GM12878 (cell line): ENCODE data around the gene PTK7. TPM values are rescaled to one million over a fixed set of nuclear protein-coding genes. Genes with fewer than 3 reads are reported as not detected.

ENCODE experiments used
- ATAC-seq: fragments of 200-7000 bp; cut with Tn5 transposase; 3 replicates; pipeline ENCODE4 v1.9.1; 2020; ENCODE audit warnings: mild to moderate bottlenecking, moderate library complexity
- BruUV-seq: library from RNA; stranded (reverse); fragments of 400-500 nt; replicated peaks from 2 replicates; lab custom pipeline; 2021; lab: Mats Ljungman, UMichigan
- CTCF ChIA-PET: fragments of 300-600 bp; sonication (Branson Sonifier 250); formaldehyde crosslinking; extraction: SDS; loops from one replicate; lab custom pipeline; 2021; ENCODE audit warnings: inconsistent platforms; lab: Yijun Ruan, JAX
- POLR2A ChIA-PET: fragments of 350-600 bp; formaldehyde crosslinking; extraction: SDS; loops from one replicate; lab custom pipeline; 2021; ENCODE audit warnings: inconsistent platforms; lab: Charles Lee
- RAD21 ChIA-PET: fragments of 300-600 bp; sonication (Branson Sonifier 250); formaldehyde crosslinking; loops from one replicate; lab custom pipeline; 2023; ENCODE audit warnings: antibody characterized with exemption; ENCODE audit not compliant: unreplicated experiment; lab: Charles Lee
- SMC1A ChIA-PET: fragments of 300-600 bp; sonication (Branson Sonifier 250); formaldehyde crosslinking; loops from one replicate; lab custom pipeline; 2023; ENCODE audit not compliant: unreplicated experiment, uncharacterized antibody; lab: Charles Lee
- DNase-seq: peaks from one replicate; pipeline ENCODE4 v3.0.0-alpha.2; 2011; ENCODE audit warnings: low read depth, low spot score
- FAIRE-seq: peaks from 3 replicates; lab custom pipeline; 2011; peaks lifted over from hg19 to GRCh38; lab: Jason Lieb, UNC
- H2AFZ ChIP-seq: 2 replicates; pipeline ENCODE4 v1.6.0; 2011; ENCODE audit warnings: low read depth, low read length, control low read depth; ENCODE audit not compliant: control insufficient read depth
- H3K27ac ChIP-seq: 2 replicates; pipeline ENCODE4 v1.5.1; 2011; ENCODE audit warnings: control low read depth; ENCODE audit not compliant: control insufficient read depth, insufficient read depth
- H3K27me3 ChIP-seq, 2 experiments: replicated peaks in 1 of 2; 2 replicates each; pipeline versions ENCODE4 v1.6.0 to v1.6.1; 2011; ENCODE audit warnings: low read length in 1 of 2; ENCODE audit not compliant: control insufficient read depth in 2 of 2, insufficient read depth in 2 of 2
- H3K36me3 ChIP-seq, 2 experiments: 2 replicates each; pipeline ENCODE4 v1.5.1; 2011; ENCODE audit warnings: low read length in 1 of 2; ENCODE audit not compliant: control insufficient read depth in 2 of 2, insufficient read depth in 2 of 2
- H3K4me1 ChIP-seq: 2 replicates; pipeline ENCODE4 v1.6.1; 2011; ENCODE audit warnings: mild to moderate bottlenecking, low read length, moderate library complexity, mixed read lengths; ENCODE audit not compliant: control insufficient read depth, insufficient read depth
- H3K4me2 ChIP-seq: 2 replicates; pipeline ENCODE4 v1.6.0; 2011; ENCODE audit warnings: control low read depth; ENCODE audit not compliant: control insufficient read depth, insufficient read depth
- H3K4me3 ChIP-seq: fragments of 200-600 bp; sonication (generic); 2 replicates; pipeline ENCODE4 v1.5.1; 2016
- H3K79me2 ChIP-seq: 2 replicates; pipeline ENCODE4 v1.6.0; 2011; ENCODE audit warnings: low read length; ENCODE audit not compliant: control insufficient read depth, insufficient read depth
- H3K9ac ChIP-seq: 2 replicates; pipeline ENCODE4 v1.8.0; 2011; ENCODE audit warnings: low read length, control low read depth, mixed read lengths; ENCODE audit not compliant: control insufficient read depth, insufficient read depth
- H3K9me3 ChIP-seq: replicated peaks from 3 replicates; pipeline ENCODE4 v1.5.1; 2011; ENCODE audit warnings: mild to moderate bottlenecking, low read length; ENCODE audit not compliant: control insufficient read depth, insufficient read depth
- H4K20me1 ChIP-seq: 2 replicates; pipeline ENCODE4 v1.6.0; 2011; ENCODE audit not compliant: control insufficient read depth, insufficient read depth
- GABPA ChIP-seq: IDR thresholded peaks from 2 replicates; pipeline ENCODE4 v1.6.1; 2014; ENCODE audit warnings: antibody characterized with exemption, low read depth, mild to moderate bottlenecking, inconsistent platforms
- MTA3 ChIP-seq: IDR thresholded peaks from 2 replicates; pipeline ENCODE4 v1.6.1; 2012; ENCODE audit warnings: low read length, inconsistent platforms, borderline replicate concordance
- PAX5 ChIP-seq: IDR thresholded peaks from 2 replicates; pipeline ENCODE4 v1.6.1; 2011; ENCODE audit warnings: low read depth, low read length, borderline replicate concordance
- SMARCA5 ChIP-seq: fragments of 450-650 bp; IDR thresholded peaks from 2 replicates; pipeline ENCODE4 v1.6.1; 2017; ENCODE audit warnings: mild to moderate bottlenecking
- SMC3 ChIP-seq: IDR thresholded peaks from 2 replicates; pipeline ENCODE4 v1.6.1; 2011; ENCODE audit warnings: low read length, improper control_type of control experiment, borderline replicate concordance
- SUZ12 ChIP-seq: fragments of 200-600 bp; sonication (generic); IDR thresholded peaks from one replicate; pipeline ENCODE4 v1.6.1; 2018; ENCODE audit warnings: antibody characterized with exemption, mild to moderate bottlenecking; ENCODE audit not compliant: unreplicated experiment
- YY1 ChIP-seq: IDR thresholded peaks from 2 replicates; pipeline ENCODE4 v1.6.1; 2011; ENCODE audit warnings: low read depth, mild to moderate bottlenecking, low read length
- WGBS: methylation state at CpG from one replicate; pipeline ENCODE4 v1.1.6; 2016; ENCODE audit warnings: low lambda C conversion rate; ENCODE audit not compliant: insufficient replicate concordance, insufficient coverage; ENCODE audit errors: missing lambda C conversion rate; 5-methylcytosine and 5-hydroxymethylcytosine counted together
- in situ Hi-C: fragments of 300-500 bp; cut with MboI; formaldehyde crosslinking; loops from 9 replicates; pipeline ENCODE4 v1.14.3; 2018; ENCODE audit warnings: mixed read lengths
- intact Hi-C: fragments of 100-400 bp; cut with micrococcal nuclease; formaldehyde crosslinking; loops from one replicate; pipeline ENCODE4 v1.14.2; 2022; ENCODE audit not compliant: unreplicated experiment
- polyA plus RNA-seq, 11 experiments: library from polyadenylated mRNA; depleted of rRNA in 4 of 11; unstranded in 6 of 11; stranded (reverse) in 5 of 11; fragments of >200 nt; fragmentation: Nextera tagmentation in 4 of 11; fragmentation: Illumina TruSeq in 1 of 11; extraction: Ambion mirVana in 4 of 11; extraction: Trizol in 1 of 11; gene quantifications; 1 replicate in 1 of 11; 2 replicates in 10 of 11; pipeline versions ENCODE4 v1.2.1 to v1.2.3, GENCODE V29; 2011 to 2016; ENCODE audit warnings: inconsistent platforms in 2 of 11, missing spikeins in 2 of 11, low read depth in 1 of 11
- total RNA-seq, 4 experiments: library from RNA; depleted of rRNA in 3 of 4; stranded (reverse); fragments of >200 nt in 3 of 4; fragmentation: Illumina TruSeq in 1 of 4; extraction: Trizol in 1 of 4; gene quantifications; 2 replicates each; pipeline versions ENCODE4 v1.2.1 to v1.2.3, GENCODE V29; 2013 to 2021
- TF ChIP-seq, protein P1 (sequence below): IDR thresholded peaks from 2 replicates; pipeline ENCODE4 v1.6.1; 2011; ENCODE audit warnings: borderline replicate concordance, low read depth, mild to moderate bottlenecking, moderate library complexity, low read length; ENCODE audit not compliant: insufficient read depth, poor library complexity, severe bottlenecking
- TF ChIP-seq, protein P2 (sequence below): fragments of 450-650 bp; IDR thresholded peaks from 2 replicates; pipeline ENCODE4 v1.6.1; 2017; ENCODE audit warnings: antibody characterized with exemption, mild to moderate bottlenecking, moderate library complexity
- TF ChIP-seq, protein P3 (sequence below): IDR thresholded peaks from 2 replicates; pipeline ENCODE4 v1.6.1; 2012; ENCODE audit warnings: mild to moderate bottlenecking, low read depth, low read length
- TF ChIP-seq, protein P4 (sequence below): IDR thresholded peaks from 2 replicates; pipeline ENCODE4 v1.6.1; 2011; ENCODE audit warnings: mild to moderate bottlenecking, low read depth, low read length, moderate library complexity; ENCODE audit not compliant: insufficient replicate concordance
- TF ChIP-seq, protein P5 (sequence below): IDR thresholded peaks from 2 replicates; pipeline ENCODE4 v1.6.1; 2012; ENCODE audit warnings: low read depth, low read length, improper control_type of control experiment

Gene PTK7
- total and polyA plus RNA-seq, 10 of the 15 experiments (the other 5 are each of a cell fraction or from before 2014, with no cell fraction given): 0.18 to 14.4 (median 3.3) TPM; not detected in 1

DNA sequence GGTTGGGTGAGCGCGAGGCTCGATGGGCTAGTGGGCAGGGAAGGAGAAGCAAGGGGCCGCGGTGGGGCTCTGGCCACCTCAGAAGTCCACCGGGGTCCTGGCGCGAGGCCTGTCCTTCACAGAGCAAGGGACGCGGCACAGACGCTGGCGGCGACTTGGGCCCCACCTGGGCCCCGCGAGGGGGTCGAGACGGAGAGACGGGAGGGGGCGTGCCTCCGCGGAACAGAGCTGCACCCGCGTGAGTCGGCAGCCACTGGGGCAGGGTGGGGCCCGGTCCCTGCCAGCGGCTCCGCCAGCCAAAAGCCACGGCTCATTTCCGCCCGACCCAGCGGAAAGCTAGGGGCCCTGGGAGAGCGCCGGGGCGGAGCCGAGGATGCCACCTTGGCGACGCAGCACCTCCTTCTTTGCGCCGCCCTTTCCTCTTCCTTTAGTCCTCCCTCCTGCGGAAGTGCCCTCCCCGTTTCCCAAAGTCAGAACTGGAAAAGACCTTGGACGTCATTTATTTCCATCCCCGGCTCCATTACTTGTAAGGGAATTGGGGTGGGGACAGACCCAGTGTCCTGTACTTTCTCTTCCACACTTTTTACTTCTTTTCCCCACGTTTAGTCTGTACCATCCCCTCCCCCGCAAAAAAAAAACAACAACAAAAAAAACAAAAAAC lies 22.4 kb upstream of the PTK7 start, which contains the start of gene CUL7:
CUL7 (minus strand) TSS at position 307 of the 661 bp plus-strand sequence. CDS start 1,063 bp downstream, outside the sequence.
- H3K27me3 ChIP-seq: no peaks in the 10 kb centered on the region
- H2AFZ ChIP-seq: peak within 1 kb of the TSS; percentile 89
- peak; percentile 93 for FAIRE-seq
- H3K79me2 ChIP-seq: peaks cover 30% of the 10 kb centered on the region
- POLR2A ChIA-PET: interaction anchor here (0.6 to 2.9 kb wide), 14 partner anchors 16 to 1166 kb away, joined by 3 to 22 read pairs (median 4); partner anchors contain the start of genes CNPY3, KLHDC3, MEA1 and PPP2R5D
- peaks cover 14% of the 10 kb centered on the region for H3K4me1 ChIP-seq
- RAD21 ChIA-PET: interaction anchor here (0.6 to 1.9 kb wide), 3 partner anchors 40 to 124 kb away, joined by 3 to 5 read pairs (median 4); partner anchors contain the start of genes CNPY3, KLHDC3 and MEA1
- H4K20me1 ChIP-seq: no peaks in the 10 kb centered on the region
- peak within 1 kb of the TSS; percentile 98 for H3K9ac ChIP-seq
- in situ Hi-C loops (no loop called here), intact Hi-C loops (no loop called here)
- peak within 1 kb of the TSS; percentile 91 for H3K4me3 ChIP-seq
- peak; percentile 100 for ATAC-seq
- WGBS: under 1% methylated on average over 43 of the region's 45 CpGs
- H3K4me2 ChIP-seq: peak within 1 kb of the TSS; percentile 93
- peak within 1 kb of the TSS; percentile 93 for H3K27ac ChIP-seq
- peak; percentile 73 for DNase-seq
- BruUV-seq: no TSS peak
- SMC1A ChIA-PET: interaction anchor here (0.7 to 1.5 kb wide), 7 partner anchors 32 to 174 kb away, joined by 3 to 5 read pairs (median 4); partner anchors contain the start of genes KLHDC3, MEA1, PEX6 and RPL7L1
- peaks cover 6 to 20% of the 10 kb centered on the region in 2 experiments for H3K36me3 ChIP-seq
- H3K9me3 ChIP-seq: no peaks in the 10 kb centered on the region
- CTCF ChIA-PET: interaction anchor here (0.5 to 1.7 kb wide), 8 partner anchors 16 to 125 kb away, joined by 3 to 5 read pairs (median 3); no protein-coding TSS in a partner anchor
- TF ChIP-seq, protein P1, sequence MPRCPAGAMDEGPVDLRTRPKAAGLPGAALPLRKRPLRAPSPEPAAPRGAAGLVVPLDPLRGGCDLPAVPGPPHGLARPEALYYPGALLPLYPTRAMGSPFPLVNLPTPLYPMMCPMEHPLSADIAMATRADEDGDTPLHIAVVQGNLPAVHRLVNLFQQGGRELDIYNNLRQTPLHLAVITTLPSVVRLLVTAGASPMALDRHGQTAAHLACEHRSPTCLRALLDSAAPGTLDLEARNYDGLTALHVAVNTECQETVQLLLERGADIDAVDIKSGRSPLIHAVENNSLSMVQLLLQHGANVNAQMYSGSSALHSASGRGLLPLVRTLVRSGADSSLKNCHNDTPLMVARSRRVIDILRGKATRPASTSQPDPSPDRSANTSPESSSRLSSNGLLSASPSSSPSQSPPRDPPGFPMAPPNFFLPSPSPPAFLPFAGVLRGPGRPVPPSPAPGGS: peak; percentile 85
- no peak for TF ChIP-seq SUZ12
- peak; percentile 79; the same call in 1 of the 2 replicates for TF ChIP-seq MTA3
- TF ChIP-seq YY1: peak; percentile 62
- peak; percentile 62; the same call in 1 of the 2 replicates for TF ChIP-seq PAX5
- TF ChIP-seq, protein P2, sequence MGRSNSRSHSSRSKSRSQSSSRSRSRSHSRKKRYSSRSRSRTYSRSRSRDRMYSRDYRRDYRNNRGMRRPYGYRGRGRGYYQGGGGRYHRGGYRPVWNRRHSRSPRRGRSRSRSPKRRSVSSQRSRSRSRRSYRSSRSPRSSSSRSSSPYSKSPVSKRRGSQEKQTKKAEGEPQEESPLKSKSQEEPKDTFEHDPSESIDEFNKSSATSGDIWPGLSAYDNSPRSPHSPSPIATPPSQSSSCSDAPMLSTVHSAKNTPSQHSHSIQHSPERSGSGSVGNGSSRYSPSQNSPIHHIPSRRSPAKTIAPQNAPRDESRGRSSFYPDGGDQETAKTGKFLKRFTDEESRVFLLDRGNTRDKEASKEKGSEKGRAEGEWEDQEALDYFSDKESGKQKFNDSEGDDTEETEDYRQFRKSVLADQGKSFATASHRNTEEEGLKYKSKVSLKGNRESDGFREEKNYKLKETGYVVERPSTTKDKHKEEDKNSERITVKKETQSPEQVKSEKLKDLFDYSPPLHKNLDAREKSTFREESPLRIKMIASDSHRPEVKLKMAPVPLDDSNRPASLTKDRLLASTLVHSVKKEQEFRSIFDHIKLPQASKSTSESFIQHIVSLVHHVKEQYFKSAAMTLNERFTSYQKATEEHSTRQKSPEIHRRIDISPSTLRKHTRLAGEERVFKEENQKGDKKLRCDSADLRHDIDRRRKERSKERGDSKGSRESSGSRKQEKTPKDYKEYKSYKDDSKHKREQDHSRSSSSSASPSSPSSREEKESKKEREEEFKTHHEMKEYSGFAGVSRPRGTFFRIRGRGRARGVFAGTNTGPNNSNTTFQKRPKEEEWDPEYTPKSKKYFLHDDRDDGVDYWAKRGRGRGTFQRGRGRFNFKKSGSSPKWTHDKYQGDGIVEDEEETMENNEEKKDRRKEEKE: no peak
- 0 out of 2 replicates have a peak, but pooled peaks have one; percentile 2 for TF ChIP-seq SMC3
- TF ChIP-seq, protein P3, sequence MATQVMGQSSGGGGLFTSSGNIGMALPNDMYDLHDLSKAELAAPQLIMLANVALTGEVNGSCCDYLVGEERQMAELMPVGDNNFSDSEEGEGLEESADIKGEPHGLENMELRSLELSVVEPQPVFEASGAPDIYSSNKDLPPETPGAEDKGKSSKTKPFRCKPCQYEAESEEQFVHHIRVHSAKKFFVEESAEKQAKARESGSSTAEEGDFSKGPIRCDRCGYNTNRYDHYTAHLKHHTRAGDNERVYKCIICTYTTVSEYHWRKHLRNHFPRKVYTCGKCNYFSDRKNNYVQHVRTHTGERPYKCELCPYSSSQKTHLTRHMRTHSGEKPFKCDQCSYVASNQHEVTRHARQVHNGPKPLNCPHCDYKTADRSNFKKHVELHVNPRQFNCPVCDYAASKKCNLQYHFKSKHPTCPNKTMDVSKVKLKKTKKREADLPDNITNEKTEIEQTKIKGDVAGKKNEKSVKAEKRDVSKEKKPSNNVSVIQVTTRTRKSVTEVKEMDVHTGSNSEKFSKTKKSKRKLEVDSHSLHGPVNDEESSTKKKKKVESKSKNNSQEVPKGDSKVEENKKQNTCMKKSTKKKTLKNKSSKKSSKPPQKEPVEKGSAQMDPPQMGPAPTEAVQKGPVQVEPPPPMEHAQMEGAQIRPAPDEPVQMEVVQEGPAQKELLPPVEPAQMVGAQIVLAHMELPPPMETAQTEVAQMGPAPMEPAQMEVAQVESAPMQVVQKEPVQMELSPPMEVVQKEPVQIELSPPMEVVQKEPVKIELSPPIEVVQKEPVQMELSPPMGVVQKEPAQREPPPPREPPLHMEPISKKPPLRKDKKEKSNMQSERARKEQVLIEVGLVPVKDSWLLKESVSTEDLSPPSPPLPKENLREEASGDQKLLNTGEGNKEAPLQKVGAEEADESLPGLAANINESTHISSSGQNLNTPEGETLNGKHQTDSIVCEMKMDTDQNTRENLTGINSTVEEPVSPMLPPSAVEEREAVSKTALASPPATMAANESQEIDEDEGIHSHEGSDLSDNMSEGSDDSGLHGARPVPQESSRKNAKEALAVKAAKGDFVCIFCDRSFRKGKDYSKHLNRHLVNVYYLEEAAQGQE: no peak
- TF ChIP-seq SMARCA5: no peak
- TF ChIP-seq, protein P4, sequence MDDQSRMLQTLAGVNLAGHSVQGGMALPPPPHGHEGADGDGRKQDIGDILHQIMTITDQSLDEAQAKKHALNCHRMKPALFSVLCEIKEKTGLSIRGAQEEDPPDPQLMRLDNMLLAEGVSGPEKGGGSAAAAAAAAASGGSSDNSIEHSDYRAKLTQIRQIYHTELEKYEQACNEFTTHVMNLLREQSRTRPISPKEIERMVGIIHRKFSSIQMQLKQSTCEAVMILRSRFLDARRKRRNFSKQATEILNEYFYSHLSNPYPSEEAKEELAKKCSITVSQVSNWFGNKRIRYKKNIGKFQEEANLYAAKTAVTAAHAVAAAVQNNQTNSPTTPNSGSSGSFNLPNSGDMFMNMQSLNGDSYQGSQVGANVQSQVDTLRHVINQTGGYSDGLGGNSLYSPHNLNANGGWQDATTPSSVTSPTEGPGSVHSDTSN: peak; percentile 20
- TF ChIP-seq GABPA: peak; percentile 87
- TF ChIP-seq, protein P5, sequence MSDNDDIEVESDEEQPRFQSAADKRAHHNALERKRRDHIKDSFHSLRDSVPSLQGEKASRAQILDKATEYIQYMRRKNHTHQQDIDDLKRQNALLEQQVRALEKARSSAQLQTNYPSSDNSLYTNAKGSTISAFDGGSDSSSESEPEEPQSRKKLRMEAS: peak; percentile 62
